Activated naive CD8-positive, alpha-beta T cell treated with anti-CD3 and anti-CD28 coated beads, Interleukin-2, amount 10 ng/mL, durations not matched to agents 7 days and 5 days (primary cell): Measurements from ENCODE around the gene CYGB. TPM values are rescaled to one million over a fixed set of nuclear protein-coding genes. Genes with fewer than 3 reads are reported as not detected.

Experiments used
- ATAC-seq: fragments of 150-1000 bp; cut with Tn5 transposase; one replicate; pipeline ENCODE4 v1.10.0; 2021; ENCODE audit warnings: low read depth, moderate library complexity
- POLR2A ChIA-PET: fragments of 350-600 bp; sonication (Branson Sonifier 250); formaldehyde crosslinking; loops from one replicate; lab custom pipeline; 2021; ENCODE audit warnings: antibody characterized with exemption; lab: Charles Lee
- DNase-seq: peaks from one replicate; pipeline ENCODE4 v3.0.0; 2021
- H3K27ac Mint-ChIP-seq: one replicate; pipeline ENCODE4 v1.8.0; 2022; ENCODE audit warnings: mild to moderate bottlenecking, mixed read lengths
- H3K27me3 Mint-ChIP-seq: one replicate; pipeline ENCODE4 v1.8.0; 2022; ENCODE audit warnings: mild to moderate bottlenecking, moderate library complexity, mixed read lengths
- H3K36me3 Mint-ChIP-seq: one replicate; pipeline ENCODE4 v1.8.0; 2021; ENCODE audit warnings: mild to moderate bottlenecking, mixed read lengths
- H3K4me1 Mint-ChIP-seq: one replicate; pipeline ENCODE4 v1.8.0; 2021; ENCODE audit warnings: mixed read lengths
- H3K4me3 Mint-ChIP-seq: one replicate; pipeline ENCODE4 v1.8.0; 2022; ENCODE audit warnings: mild to moderate bottlenecking, moderate library complexity, mixed read lengths
- H3K9me3 Mint-ChIP-seq: one replicate; pipeline ENCODE4 v1.8.0; 2021; ENCODE audit warnings: mixed read lengths
- total RNA-seq, 2 experiments: library from RNA; stranded (reverse); gene quantifications; one replicate each; pipeline ENCODE4 v1.2.3, GENCODE V29; 2021

CYGB gene
- total RNA-seq: under 1 TPM in 1 of 2 experiments, not detected in 1; 0.37 TPM

DNA sequence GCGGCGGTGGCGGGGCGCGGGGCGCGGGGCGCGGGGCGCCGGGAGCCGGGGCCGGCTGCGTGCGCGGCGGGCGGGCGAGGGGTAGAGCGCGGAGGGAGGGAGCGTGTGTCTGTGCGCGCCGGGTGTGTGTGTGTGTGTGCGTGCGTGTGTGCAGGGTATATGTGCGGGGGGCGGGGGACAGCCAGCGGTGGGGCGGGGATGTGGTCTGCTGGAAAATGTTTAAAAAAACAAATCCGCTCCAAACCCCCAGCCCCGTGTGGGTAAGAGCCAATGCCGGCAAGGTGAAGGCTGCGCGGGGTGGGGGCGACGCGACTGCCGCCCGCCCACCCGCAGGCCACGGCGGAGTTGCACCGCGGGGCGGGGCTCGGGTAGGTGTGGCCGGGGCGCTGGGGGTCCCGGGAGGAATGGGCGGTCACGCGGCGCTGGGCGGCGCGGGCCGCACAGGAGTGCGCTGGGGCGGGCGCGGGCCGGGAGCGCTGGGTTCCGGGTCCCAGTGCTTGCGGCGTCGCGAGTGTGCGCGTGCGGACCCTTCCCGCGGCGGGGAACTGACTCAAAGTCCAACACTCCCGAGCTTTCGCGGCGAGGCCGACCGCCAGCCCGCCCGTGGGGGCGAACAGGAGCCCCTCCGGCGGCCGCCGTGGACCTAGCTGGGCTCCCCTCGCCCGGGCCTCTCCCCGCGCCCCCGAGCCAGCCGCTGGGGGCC is at the start of gene CYGB:
Gene CYGB, minus strand, starts transcription at position 132 of the 703 bp plus-strand sequence. CDS start 167 bp downstream, outside the sequence.
- peak; percentile 31 for ATAC-seq
- Mint-ChIP-seq H3K9me3 (no peaks in the 10 kb centered on the region), H3K27ac (no peak within 1 kb of the TSS), H3K4me1 (peaks cover 5% of the 10 kb centered on the region), H3K27me3 (peaks cover 34% of the 10 kb centered on the region), H3K4me3 (no peak within 1 kb of the TSS), H3K36me3 (no peaks in the 10 kb centered on the region)
- POLR2A ChIA-PET: interaction anchor here (0.6 to 1.1 kb wide), 2 partner anchors 10 to 196 kb away, joined by 5 to 7 read pairs; no protein-coding TSS in a partner anchor
- DNase-seq: no peak

DNA sequence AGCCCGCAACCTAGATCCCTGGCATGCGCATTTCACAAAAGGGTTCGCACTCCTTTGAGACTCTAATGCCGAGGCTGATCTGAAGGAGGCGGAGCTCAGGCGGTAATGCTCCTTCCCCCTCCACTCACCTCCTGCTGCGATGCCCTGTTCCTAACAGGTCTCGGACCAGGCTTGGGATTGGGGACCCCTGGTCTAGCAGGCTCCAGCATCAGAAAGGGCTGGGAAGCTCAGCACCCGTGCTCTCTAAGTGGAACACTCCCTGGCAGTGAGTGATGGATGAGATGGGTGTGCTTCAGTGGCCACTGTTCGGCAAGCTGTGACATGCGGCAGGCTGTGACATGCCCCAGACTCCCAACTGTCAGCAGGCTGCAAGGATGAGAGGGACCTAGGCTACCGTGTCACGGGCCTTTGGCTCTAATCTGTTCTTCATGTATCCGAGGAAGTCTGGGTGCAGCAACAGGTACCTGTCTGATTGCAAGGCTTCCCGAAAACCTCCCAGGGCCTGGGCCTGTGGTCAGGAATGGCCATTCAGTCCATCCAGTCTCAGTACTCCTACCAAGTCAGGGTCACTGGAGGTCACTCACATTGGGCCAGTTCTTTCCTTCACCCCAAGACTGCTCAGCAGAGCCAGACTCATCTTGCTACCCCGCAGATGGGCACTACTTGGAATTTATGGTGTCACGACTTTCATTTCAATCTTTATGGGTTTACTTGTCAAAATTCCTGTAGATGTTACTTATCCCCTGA is 49.4 kb upstream of the CYGB start:
- Mint-ChIP-seq H3K27ac (no peak overlapping the region), H3K9me3 (no peaks in the 10 kb centered on the region), H3K4me3 (no peak overlapping the region), H3K4me1 (peaks cover 1% of the 10 kb centered on the region), H3K27me3 (peaks cover 72% of the 10 kb centered on the region), H3K36me3 (no peaks in the 10 kb centered on the region)
- DNase-seq (no peak), ATAC-seq (no peak)
- POLR2A ChIA-PET: no interaction called here

GRCh38 chr17:76585649-76586593 is 48.4 kb upstream of the CYGB start, which contains the start of gene ST6GALNAC2:
TSS of gene ST6GALNAC2 (minus strand) at chr17:76585860. CDS start at chr17:76585808, 52 bp downstream.
- Mint-ChIP-seq H3K4me1 (peaks cover 1% of the 10 kb centered on the region), H3K4me3 (peak within 1 kb of the TSS; percentile 65), H3K27ac (no peak within 1 kb of the TSS), H3K27me3 (peaks cover 74% of the 10 kb centered on the region), H3K9me3 (no peaks in the 10 kb centered on the region), H3K36me3 (no peaks in the 10 kb centered on the region)
- POLR2A ChIA-PET: no interaction called here
- DNase-seq: peak; percentile 53
- peak; percentile 79 for ATAC-seq

DNA sequence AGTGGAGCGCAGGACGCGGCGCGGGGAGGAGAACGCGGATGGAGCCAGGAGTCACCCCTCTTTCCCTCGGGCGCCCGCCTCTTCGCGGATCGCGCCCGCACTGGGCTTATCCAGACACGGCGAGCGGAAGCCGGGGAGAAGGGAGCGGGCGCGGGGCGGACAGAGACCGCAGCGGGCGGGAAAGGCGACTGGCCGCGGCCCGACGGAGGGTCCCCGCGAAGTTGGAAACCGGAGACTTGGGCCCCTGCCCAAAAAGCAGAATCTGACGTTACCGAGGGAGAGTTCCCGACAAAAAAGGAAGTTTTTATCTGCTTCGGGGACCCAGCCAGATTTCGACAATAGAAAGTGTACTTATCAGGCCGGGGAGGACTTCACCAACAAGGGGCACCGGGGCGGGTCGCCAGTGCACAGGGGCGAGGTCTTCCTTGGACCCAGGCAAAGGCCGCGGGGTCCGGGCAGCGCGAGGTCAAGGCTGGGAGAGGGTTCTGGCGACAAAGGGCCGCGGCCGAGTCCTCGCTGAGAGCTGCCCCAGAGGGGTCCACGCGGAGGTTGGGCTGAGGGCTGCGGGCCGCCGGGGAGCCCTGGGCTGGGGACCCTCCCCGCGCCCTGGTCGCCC is 47.6 kb upstream of the CYGB start:
- Mint-ChIP-seq H3K4me1 (peaks cover 1% of the 10 kb centered on the region), H3K27me3 (peaks cover 72% of the 10 kb centered on the region), H3K9me3 (no peaks in the 10 kb centered on the region), H3K36me3 (no peaks in the 10 kb centered on the region), H3K4me3 (peak overlapping the region; percentile 65), H3K27ac (no peak overlapping the region)
- POLR2A ChIA-PET: interaction anchor here (1.6 kb wide), 1 partner anchor 28 kb away, joined by 5 read pairs; no protein-coding TSS in a partner anchor
- peak; percentile 25 for ATAC-seq
- DNase-seq: peak; percentile 58

GRCh38 chr17:76584427-76585032 is 47.0 kb upstream of the CYGB start:
- Mint-ChIP-seq H3K4me1 (peaks cover 5% of the 10 kb centered on the region), H3K27ac (no peak overlapping the region), H3K4me3 (peak overlapping the region; percentile 65), H3K36me3 (no peaks in the 10 kb centered on the region), H3K9me3 (no peaks in the 10 kb centered on the region), H3K27me3 (peaks cover 66% of the 10 kb centered on the region)
- no peak for DNase-seq
- no peak for ATAC-seq
- POLR2A ChIA-PET: interaction anchor here (1.6 kb wide), 1 partner anchor 27 kb away, joined by 5 read pairs; no protein-coding TSS in a partner anchor

- H3K9me3 Mint-ChIP-seq: no peaks in the 10 kb centered on the region
- POLR2A ChIA-PET: no interaction called here
- H3K27ac Mint-ChIP-seq: no peak overlapping the region
- peaks cover 47% of the 10 kb centered on the region for H3K27me3 Mint-ChIP-seq
- ATAC-seq: no peak
- H3K4me3 Mint-ChIP-seq: no peak overlapping the region
- peaks cover 7% of the 10 kb centered on the region for H3K4me1 Mint-ChIP-seq
- no peak for DNase-seq
- no peaks in the 10 kb centered on the region for H3K36me3 Mint-ChIP-seq
Measured at GRCh38 chr17:76582660-76583059, 45.2 kb upstream of the CYGB start.

GRCh38 chr17:76581515-76581914 is 44.0 kb upstream of the CYGB start:
- Mint-ChIP-seq H3K4me3 (no peak overlapping the region), H3K4me1 (peaks cover 7% of the 10 kb centered on the region), H3K27me3 (peaks cover 36% of the 10 kb centered on the region), H3K36me3 (no peaks in the 10 kb centered on the region), H3K27ac (no peak overlapping the region), H3K9me3 (no peaks in the 10 kb centered on the region)
- DNase-seq (no peak), ATAC-seq (no peak)
- POLR2A ChIA-PET: interaction anchor here (0.6 kb wide), 1 partner anchor 332 kb away, joined by 4 read pairs; no protein-coding TSS in a partner anchor

DNA sequence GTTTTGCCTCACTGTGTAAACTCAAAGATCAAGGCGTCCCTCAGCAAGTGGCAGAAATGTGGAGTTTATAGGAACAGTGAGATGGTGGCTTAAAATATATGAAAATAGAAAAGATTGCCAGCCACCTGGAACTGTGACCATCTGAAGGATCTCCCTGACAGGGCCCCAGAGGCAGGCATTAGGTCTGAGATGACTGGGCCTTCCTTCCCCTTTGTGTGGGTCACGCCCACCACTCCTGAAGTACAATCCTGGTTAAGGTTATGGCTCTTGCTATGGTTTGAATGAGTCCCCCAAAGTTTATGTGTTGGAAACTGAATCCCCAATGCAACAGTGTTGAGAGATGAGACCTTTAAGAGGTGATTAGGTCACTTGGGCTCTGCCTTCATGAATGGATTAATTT is 41.8 kb upstream of the CYGB start:
- ATAC-seq (no peak), DNase-seq (no peak)
- no peaks in the 10 kb centered on the region for H3K9me3 Mint-ChIP-seq
- POLR2A ChIA-PET: no interaction called here
- peaks cover 21% of the 10 kb centered on the region for H3K27me3 Mint-ChIP-seq
- H3K4me3 Mint-ChIP-seq: no peak overlapping the region
- H3K36me3 Mint-ChIP-seq: no peaks in the 10 kb centered on the region
- no peak overlapping the region for H3K27ac Mint-ChIP-seq
- H3K4me1 Mint-ChIP-seq: peaks cover 6% of the 10 kb centered on the region

GRCh38 chr17:76578376-76578775 is 40.9 kb upstream of the CYGB start:
- no peaks in the 10 kb centered on the region for H3K9me3 Mint-ChIP-seq
- H3K27me3 Mint-ChIP-seq: peaks cover 12% of the 10 kb centered on the region
- H3K36me3 Mint-ChIP-seq: no peaks in the 10 kb centered on the region
- H3K27ac Mint-ChIP-seq: no peak overlapping the region
- ATAC-seq (no peak), DNase-seq (no peak)
- peaks cover 6% of the 10 kb centered on the region for H3K4me1 Mint-ChIP-seq
- no peak overlapping the region for H3K4me3 Mint-ChIP-seq
- POLR2A ChIA-PET: no interaction called here

DNA sequence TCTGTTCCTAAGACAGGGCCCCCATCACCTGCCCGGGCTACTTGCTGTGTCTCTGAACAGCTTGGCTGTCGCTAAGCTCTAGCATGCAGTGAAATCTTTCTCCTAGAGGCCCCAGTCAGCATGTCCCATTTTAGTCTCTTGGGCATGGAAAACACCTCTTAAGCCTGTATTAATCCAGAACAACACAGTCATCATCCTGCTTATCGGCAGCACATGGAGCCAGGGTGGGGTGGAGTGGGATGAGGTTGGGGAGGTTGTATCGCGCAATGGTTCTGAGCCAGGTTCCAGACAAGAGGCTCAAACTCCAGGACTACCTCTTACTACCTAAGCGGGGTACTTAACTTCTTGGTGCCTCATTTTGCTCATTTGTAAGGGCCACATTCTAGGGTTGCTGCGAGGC is 40.4 kb upstream of the CYGB start:
- Mint-ChIP-seq H3K27ac (no peak overlapping the region), H3K9me3 (no peaks in the 10 kb centered on the region), H3K27me3 (peaks cover 7% of the 10 kb centered on the region), H3K4me1 (peaks cover 6% of the 10 kb centered on the region), H3K36me3 (no peaks in the 10 kb centered on the region), H3K4me3 (no peak overlapping the region)
- DNase-seq: no peak
- no peak for ATAC-seq
- POLR2A ChIA-PET: no interaction called here

GRCh38 chr17:76576189-76576588 is 38.7 kb upstream of the CYGB start:
- DNase-seq: no peak
- ATAC-seq: no peak
- no peaks in the 10 kb centered on the region for H3K27me3 Mint-ChIP-seq
- no peak overlapping the region for H3K27ac Mint-ChIP-seq
- POLR2A ChIA-PET: no interaction called here
- H3K9me3 Mint-ChIP-seq: no peaks in the 10 kb centered on the region
- no peak overlapping the region for H3K4me3 Mint-ChIP-seq
- H3K36me3 Mint-ChIP-seq: no peaks in the 10 kb centered on the region
- peaks cover 6% of the 10 kb centered on the region for H3K4me1 Mint-ChIP-seq

DNA sequence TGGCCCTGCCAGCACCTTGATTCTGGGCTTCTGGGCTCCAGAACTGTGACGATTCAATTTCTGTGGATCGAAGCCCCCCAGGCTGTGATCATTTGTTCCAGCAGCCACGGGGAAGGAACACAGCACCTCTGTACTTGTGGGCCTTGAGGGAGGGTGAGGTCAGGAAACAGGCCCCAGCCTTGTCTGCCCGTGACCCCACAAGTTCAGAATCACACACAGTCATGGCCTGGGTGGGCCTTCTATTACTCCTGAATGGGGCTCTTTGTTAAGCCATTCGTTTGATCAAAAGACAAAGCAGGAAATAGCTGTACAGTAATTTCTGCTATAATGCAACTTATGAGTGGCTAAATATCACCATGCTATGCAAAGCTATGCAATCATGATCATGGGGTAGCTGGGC is 38.1 kb upstream of the CYGB start:
- Mint-ChIP-seq H3K4me1 (peaks cover 6% of the 10 kb centered on the region), H3K27ac (no peak overlapping the region), H3K36me3 (no peaks in the 10 kb centered on the region), H3K4me3 (no peak overlapping the region), H3K9me3 (no peaks in the 10 kb centered on the region), H3K27me3 (no peaks in the 10 kb centered on the region)
- POLR2A ChIA-PET: no interaction called here
- DNase-seq (no peak), ATAC-seq (no peak)
